Keratinocyte (primary cell): ENCODE measurements around the gene CCDC15.

Source experiments
- CTCF ChIP-seq, 3 experiments: IDR thresholded peaks in 1 of 3; conservative IDR thresholded peaks in 1 of 3; optimal IDR thresholded peaks in 1 of 3; 2 replicates in 2 of 3; 3 replicates in 1 of 3; pipeline versions ENCODE3 to v1.5.1; 2011; ENCODE audit warnings: low read length in 3 of 3, mild to moderate bottlenecking in 3 of 3, moderate library complexity in 2 of 3, control low read depth in 1 of 3, inconsistent platforms in 1 of 3; ENCODE audit not compliant: insufficient read depth in 2 of 3; ENCODE audit errors: extremely low read depth in 1 of 3
- EZH2 ChIP-seq: IDR thresholded peaks from one replicate; pipeline ENCODE4 v1.6.1; 2012; ENCODE audit warnings: inconsistent platforms, mild to moderate bottlenecking, low read length, moderate library complexity

- TF ChIP-seq CTCF (optimal IDR thresholded peaks at IDR 0.05 in 1 of 3, IDR thresholded peaks at IDR 0.05 in 1 of 3, conservative IDR thresholded peaks at IDR 0.05 in 1 of 3; ENCODE audit: extremely low read depth in 1 of 3, insufficient read depth in 2 of 3, low read length in 3 of 3) (no peak), EZH2 (no peak)
Observed at GRCh38 chr11:125036933-125037332, 82.9 kb downstream of the CCDC15 start.
